ENCODE data around the gene RAET1E.
"Not testable (repeated sequence)": the region's sequence is repeated elsewhere in the genome, so short reads cannot be mapped to it uniquely, and the experiment has no call there.

Gene RAET1E

GRCh38 chr6:149862424-149862738 is 35.5 kb downstream of the RAET1E start:
- not testable (repeated sequence) for DNase-seq (ENCODE audit: low read depth in 2 of 2)

GRCh38 chr6:149861603-149862423 is 36.1 kb downstream of the RAET1E start:
- DNase-seq (ENCODE audit: low read depth in 2 of 2) = no peak

- no peak for DNase-seq (ENCODE audit: low read depth in 2 of 2)
These were observed 36.9 kb downstream of the RAET1E start for GRCh38 chr6:149860834-149861602.

- DNase-seq (ENCODE audit: low read depth in 2 of 2) = no peak
These were observed 37.4 kb downstream of the RAET1E start for GRCh38 chr6:149860513-149860833.

GRCh38 chr6:149859938-149860337 is 38.0 kb downstream of the RAET1E start:
- DNase-seq (ENCODE audit: low read depth in 2 of 2) = no peak

GRCh38 chr6:149859368-149859767 is 38.5 kb downstream of the RAET1E start:
- DNase-seq (ENCODE audit: low read depth in 2 of 2) = no peak

GRCh38 chr6:149857541-149857940 is 40.4 kb downstream of the RAET1E start:
- DNase-seq (ENCODE audit: low read depth in 2 of 2) = no peak

- DNase-seq (ENCODE audit: low read depth in 2 of 2) = no peak
These were observed 41.5 kb downstream of the RAET1E start for GRCh38 chr6:149856256-149856994.

GRCh38 chr6:149855741-149856140 is 42.2 kb downstream of the RAET1E start:
- DNase-seq (ENCODE audit: low read depth in 2 of 2) = no peak

GRCh38 chr6:149855040-149855654 is 42.8 kb downstream of the RAET1E start:
- no peak for DNase-seq (ENCODE audit: low read depth in 2 of 2)

- DNase-seq (ENCODE audit: low read depth in 2 of 2) = no peak
These were observed 43.4 kb downstream of the RAET1E start for GRCh38 chr6:149854532-149854931.

GRCh38 chr6:149854017-149854416 is 43.9 kb downstream of the RAET1E start:
- not testable (repeated sequence) for DNase-seq (ENCODE audit: low read depth in 2 of 2)

GRCh38 chr6:149852881-149853280 is 45.0 kb downstream of the RAET1E start:
- DNase-seq (ENCODE audit: low read depth in 2 of 2) = no peak

GRCh38 chr6:149852180-149852579 is 45.7 kb downstream of the RAET1E start:
- no peak for DNase-seq (ENCODE audit: low read depth in 2 of 2)

- DNase-seq (ENCODE audit: low read depth in 2 of 2) = no peak
These were observed 46.3 kb downstream of the RAET1E start for GRCh38 chr6:149851461-149852110.

- not testable (repeated sequence) for DNase-seq (ENCODE audit: low read depth in 2 of 2)
These were observed 49.6 kb downstream of the RAET1E start for GRCh38 chr6:149848343-149848742.

Measured in stimulated activated CD4-positive, alpha-beta T cell treated with anti-CD3 and anti-CD28 coated beads, Interleukin-1b, Interleukin-23, amount 100 ng/mL, for 1 hour (primary cell).